Measurements from ENCODE around the gene APBA2. TPM values are rescaled to one million over a fixed set of nuclear protein-coding genes. Genes with fewer than 3 reads are reported as not detected.

The APBA2 gene
- total RNA-seq, 5 donors from 2014 or later (not counting 1 experiment from before 2014, with no cell fraction given) = 78.9 to 118 (median 94.9) TPM

- Mint-ChIP-seq H3K27ac (peak overlapping the region; percentile 94 to 95), H3K9me3 (no peaks in the 10 kb centered on the region), H3K4me3 (peak overlapping the region; percentile 60 to 78 (median 73)), H3K36me3 (peaks cover 13% of the 10 kb centered on the region), H3K4me1 (peaks cover 87 to 93% (median 91%) of the 10 kb centered on the region in 3 donors), H3K27me3 (no peaks in the 10 kb centered on the region)
- ChIA-PET CTCF (interaction anchor here in 1 of 2 donors (1.0 kb wide), 1 partner anchor 19 kb away, joined by 4 read pairs; no protein-coding TSS in a partner anchor), POLR2A (no interaction called here)
- Histone ChIP-seq H3K36me3 (ENCODE audit: control insufficient read depth in 2 of 2, extremely low read depth in 1 of 2, insufficient read depth in 1 of 2, low read length in 1 of 2) (peaks cover 3% of the 10 kb centered on the region in 2 donors), H3K27ac (ENCODE audit: low read length) (peak overlapping the region; percentile 67), H3K4me1 (ENCODE audit: control insufficient read depth in 1 of 2, extremely low read depth in 1 of 2, insufficient read depth in 2 of 2, low read length in 2 of 2) (peaks cover 51 to 92% of the 10 kb centered on the region in 2 experiments), H3K27me3 (replicated peaks in 1 of 2; ENCODE audit: control insufficient read depth in 2 of 2, extremely low read depth in 1 of 2, insufficient read depth in 2 of 2, low read length in 1 of 2) (no peaks in the 10 kb centered on the region), H3K4me3 (ENCODE audit: control insufficient read depth in 1 of 2, extremely low read depth in 1 of 2, low read length in 1 of 2) (peak overlapping the region in 1 of 2 donors; percentile 10), H3K9me3 (no peaks in the 10 kb centered on the region)
- no peak for DNase-seq
- no peak for ATAC-seq (replicated peaks in 1 of 4)
- 47% methylated on average over 7 of the region's 8 CpGs for WGBS (ENCODE audit: insufficient coverage)
Measured at GRCh38 chr15:28937271-28937670, 51.5 kb downstream of the APBA2 start.

DNA sequence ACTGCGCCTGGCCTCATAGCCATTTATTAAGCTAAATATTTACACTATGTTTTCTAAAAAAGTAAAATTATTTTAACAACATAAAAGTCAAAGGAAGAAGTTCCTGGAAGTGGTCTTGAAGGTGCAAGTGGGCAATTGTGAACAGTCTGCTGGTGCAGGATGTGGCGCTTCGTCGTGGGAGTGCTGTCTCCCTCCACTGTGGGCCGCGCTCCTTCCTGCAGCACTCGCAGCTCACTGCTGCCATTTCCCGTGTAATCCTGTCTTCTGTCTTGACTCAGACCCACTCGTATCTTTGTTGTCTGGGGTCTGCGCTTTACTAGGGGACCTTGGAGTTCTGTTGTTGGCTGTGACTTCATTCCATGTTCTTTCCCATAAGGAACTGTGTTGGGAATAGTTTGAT is 56.3 kb downstream of the APBA2 start:
- H3K4me1 ChIP-seq (ENCODE audit: control insufficient read depth in 1 of 2, extremely low read depth in 1 of 2, insufficient read depth in 2 of 2, low read length in 2 of 2) = peaks cover 43 to 97% of the 10 kb centered on the region in 2 experiments
- peaks cover 26% of the 10 kb centered on the region for H3K36me3 Mint-ChIP-seq

GRCh38 chr15:28942571-28942970 is 56.8 kb downstream of the APBA2 start:
- Histone ChIP-seq H3K27me3 (replicated peaks in 1 of 2; ENCODE audit: control insufficient read depth in 2 of 2, extremely low read depth in 1 of 2, insufficient read depth in 2 of 2, low read length in 1 of 2) (no peaks in the 10 kb centered on the region), H3K4me3 (ENCODE audit: control insufficient read depth in 1 of 2, extremely low read depth in 1 of 2, low read length in 1 of 2) (no peak overlapping the region), H3K9me3 (no peaks in the 10 kb centered on the region), H3K27ac (ENCODE audit: low read length) (no peak overlapping the region), H3K4me1 (ENCODE audit: control insufficient read depth in 1 of 2, extremely low read depth in 1 of 2, insufficient read depth in 2 of 2, low read length in 2 of 2) (peaks cover 44 to 97% of the 10 kb centered on the region in 2 experiments), H3K36me3 (ENCODE audit: control insufficient read depth in 2 of 2, extremely low read depth in 1 of 2, insufficient read depth in 1 of 2, low read length in 1 of 2) (peaks cover 0 to 11% of the 10 kb centered on the region in 2 donors)
- ATAC-seq (replicated peaks in 1 of 4) (no peak), DNase-seq (no peak)
- Mint-ChIP-seq H3K27ac (peak overlapping the region; percentile 67 to 80), H3K27me3 (no peaks in the 10 kb centered on the region), H3K4me1 (peaks cover 89 to 90% (median 89%) of the 10 kb centered on the region in 3 donors), H3K4me3 (peak overlapping the region in 1 of 3 donors; percentile 70), H3K36me3 (peaks cover 26% of the 10 kb centered on the region), H3K9me3 (no peaks in the 10 kb centered on the region)
- ChIA-PET POLR2A (no interaction called here), CTCF (interaction anchor here in 1 of 2 donors (0.6 kb wide), 1 partner anchor 1134 kb away, joined by 3 read pairs; no protein-coding TSS in a partner anchor)
- 79% methylated on average over 13 of the region's 15 CpGs for WGBS (ENCODE audit: insufficient coverage)

More for the DNA sequence above, 56.3 kb downstream of the APBA2 start:
- Mint-ChIP-seq H3K27ac (peak overlapping the region; percentile 67 to 77), H3K4me3 (peak overlapping the region in 1 of 3 donors; percentile 70), H3K27me3 (no peaks in the 10 kb centered on the region), H3K4me1 (peaks cover 88 to 90% (median 89%) of the 10 kb centered on the region in 3 donors), H3K9me3 (no peaks in the 10 kb centered on the region)
- no peaks in the 10 kb centered on the region for H3K9me3 ChIP-seq
- 8% methylated on average over 9 of the region's 10 CpGs for WGBS (ENCODE audit: insufficient coverage)
- H3K27ac ChIP-seq (ENCODE audit: low read length) = no peak overlapping the region
- POLR2A ChIA-PET = no interaction called here
- no peak overlapping the region for H3K4me3 ChIP-seq (ENCODE audit: control insufficient read depth in 1 of 2, extremely low read depth in 1 of 2, low read length in 1 of 2)
- ATAC-seq (replicated peaks in 1 of 4) (peak; percentile 80 to 88 (median 84)), DNase-seq (peak; percentile 23 to 76 (median 59))
- no peaks in the 10 kb centered on the region for H3K27me3 ChIP-seq (replicated peaks in 1 of 2; ENCODE audit: control insufficient read depth in 2 of 2, extremely low read depth in 1 of 2, insufficient read depth in 2 of 2, low read length in 1 of 2)
- H3K36me3 ChIP-seq (ENCODE audit: control insufficient read depth in 2 of 2, extremely low read depth in 1 of 2, insufficient read depth in 1 of 2, low read length in 1 of 2) = peaks cover 0 to 11% of the 10 kb centered on the region in 2 donors
- CTCF ChIA-PET = interaction anchor here (0.6 kb wide), 2 partner anchors 20 to 1135 kb away, joined by 3 read pairs; no protein-coding TSS in a partner anchor

GRCh38 chr15:28943146-28943545 is 57.4 kb downstream of the APBA2 start:
- Histone ChIP-seq H3K4me1 (ENCODE audit: control insufficient read depth in 1 of 2, extremely low read depth in 1 of 2, insufficient read depth in 2 of 2, low read length in 2 of 2) (peaks cover 47 to 98% of the 10 kb centered on the region in 2 experiments), H3K4me3 (ENCODE audit: control insufficient read depth in 1 of 2, extremely low read depth in 1 of 2, low read length in 1 of 2) (no peak overlapping the region), H3K9me3 (no peaks in the 10 kb centered on the region), H3K36me3 (ENCODE audit: control insufficient read depth in 2 of 2, extremely low read depth in 1 of 2, insufficient read depth in 1 of 2, low read length in 1 of 2) (peaks cover 0 to 11% of the 10 kb centered on the region in 2 donors), H3K27ac (ENCODE audit: low read length) (no peak overlapping the region), H3K27me3 (replicated peaks in 1 of 2; ENCODE audit: control insufficient read depth in 2 of 2, extremely low read depth in 1 of 2, insufficient read depth in 2 of 2, low read length in 1 of 2) (no peaks in the 10 kb centered on the region)
- CTCF ChIA-PET = no interaction called here
- Mint-ChIP-seq H3K4me1 (peaks cover 89 to 90% (median 89%) of the 10 kb centered on the region in 3 donors), H3K27ac (peak overlapping the region; percentile 18 to 80), H3K36me3 (peaks cover 26% of the 10 kb centered on the region), H3K9me3 (no peaks in the 10 kb centered on the region), H3K4me3 (peak overlapping the region in 2 of 3 donors; percentile 11 to 70), H3K27me3 (no peaks in the 10 kb centered on the region)
- POLR2A ChIA-PET = no interaction called here
- 97% methylated on average over 7 of the region's 8 CpGs for WGBS (ENCODE audit: insufficient coverage)
- no peak for ATAC-seq (replicated peaks in 1 of 4)
- no peak for DNase-seq

DNA sequence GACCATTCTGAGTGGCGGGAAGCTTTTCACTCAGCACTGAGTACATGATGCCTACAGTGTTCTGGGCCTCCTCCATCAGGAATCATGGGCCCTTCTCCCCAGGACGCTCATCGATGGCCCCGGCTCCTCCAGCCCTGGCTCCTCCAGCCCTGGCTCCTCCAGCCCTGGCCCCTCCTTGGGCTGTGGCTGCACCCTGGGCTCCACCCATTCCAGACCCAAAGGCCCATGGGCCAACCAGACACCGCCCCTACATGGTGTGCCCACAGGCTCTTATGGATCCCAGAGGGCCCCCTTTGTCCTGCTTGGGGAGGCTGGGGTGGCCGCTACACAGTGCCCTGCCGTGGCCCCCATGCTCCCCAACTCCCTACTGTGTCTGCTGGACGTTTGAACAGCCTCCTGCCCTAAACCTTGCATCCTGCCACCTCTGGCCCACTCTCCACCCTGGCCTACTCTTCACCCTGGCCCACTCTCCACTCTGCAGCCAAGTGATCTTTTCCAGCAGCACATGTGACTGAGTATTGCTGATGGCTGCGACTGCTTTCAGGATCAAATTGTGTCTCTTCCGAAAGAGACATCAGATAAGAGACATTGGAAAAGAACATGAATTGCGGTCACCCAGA is 57.9 kb downstream of the APBA2 start:
- WGBS (ENCODE audit: insufficient coverage) = 91% methylated on average over 11 of the region's 11 CpGs
- DNase-seq (no peak), ATAC-seq (replicated peaks in 1 of 4) (no peak)
- Histone ChIP-seq H3K9me3 (no peaks in the 10 kb centered on the region), H3K27me3 (replicated peaks in 1 of 2; ENCODE audit: control insufficient read depth in 2 of 2, extremely low read depth in 1 of 2, insufficient read depth in 2 of 2, low read length in 1 of 2) (no peaks in the 10 kb centered on the region), H3K4me1 (ENCODE audit: control insufficient read depth in 1 of 2, extremely low read depth in 1 of 2, insufficient read depth in 2 of 2, low read length in 2 of 2) (peaks cover 51 to 99% of the 10 kb centered on the region in 2 experiments), H3K36me3 (ENCODE audit: control insufficient read depth in 2 of 2, extremely low read depth in 1 of 2, insufficient read depth in 1 of 2, low read length in 1 of 2) (peaks cover 0 to 11% of the 10 kb centered on the region in 2 donors), H3K4me3 (ENCODE audit: control insufficient read depth in 1 of 2, extremely low read depth in 1 of 2, low read length in 1 of 2) (no peak overlapping the region), H3K27ac (ENCODE audit: low read length) (no peak overlapping the region)
- H3K36me3 Mint-ChIP-seq = peaks cover 26% of the 10 kb centered on the region
- peak overlapping the region in 1 of 3 donors; percentile 36 for H3K4me3 Mint-ChIP-seq
- no peaks in the 10 kb centered on the region for H3K27me3 Mint-ChIP-seq
- peaks cover 89 to 90% (median 90%) of the 10 kb centered on the region in 3 donors for H3K4me1 Mint-ChIP-seq
- peak overlapping the region in 1 of 2 donors; percentile 41 for H3K27ac Mint-ChIP-seq
- CTCF ChIA-PET = interaction anchor here (0.5 kb wide), 2 partner anchors 42 to 151 kb away, joined by 3 to 7 read pairs; no protein-coding TSS in a partner anchor
- POLR2A ChIA-PET = no interaction called here
- no peaks in the 10 kb centered on the region for H3K9me3 Mint-ChIP-seq

DNA sequence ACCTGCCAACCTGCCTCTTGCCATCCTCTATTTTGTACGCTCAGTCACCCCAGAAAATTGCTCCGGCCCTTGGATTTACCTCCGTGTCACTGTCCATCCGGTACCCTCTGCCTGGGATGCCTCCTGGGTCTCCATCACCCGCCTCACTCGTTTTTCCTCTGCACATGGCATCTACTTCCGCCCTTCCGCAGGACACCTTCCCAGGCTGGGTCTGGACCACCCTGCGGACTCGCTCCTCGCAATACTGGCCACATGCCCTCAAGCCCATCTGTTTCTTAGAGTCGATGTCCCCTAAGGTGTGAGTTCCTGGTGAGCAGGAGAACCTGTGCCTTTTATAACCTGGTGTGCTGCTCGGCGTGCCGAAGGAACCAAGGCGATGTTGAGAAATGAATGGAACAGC is 58.5 kb downstream of the APBA2 start:
- ChIA-PET CTCF (interaction anchor here in 1 of 2 donors (0.5 kb wide), 1 partner anchor 150 kb away, joined by 3 read pairs; no protein-coding TSS in a partner anchor), POLR2A (no interaction called here)
- peaks cover 89 to 90% (median 90%) of the 10 kb centered on the region in 3 donors for H3K4me1 Mint-ChIP-seq
- Histone ChIP-seq H3K4me1 (ENCODE audit: control insufficient read depth in 1 of 2, extremely low read depth in 1 of 2, insufficient read depth in 2 of 2, low read length in 2 of 2) (peaks cover 49 to 99% of the 10 kb centered on the region in 2 experiments), H3K9me3 (no peaks in the 10 kb centered on the region), H3K4me3 (ENCODE audit: control insufficient read depth in 1 of 2, extremely low read depth in 1 of 2, low read length in 1 of 2) (no peak overlapping the region), H3K27me3 (replicated peaks in 1 of 2; ENCODE audit: control insufficient read depth in 2 of 2, extremely low read depth in 1 of 2, insufficient read depth in 2 of 2, low read length in 1 of 2) (no peaks in the 10 kb centered on the region), H3K27ac (ENCODE audit: low read length) (no peak overlapping the region), H3K36me3 (ENCODE audit: control insufficient read depth in 2 of 2, extremely low read depth in 1 of 2, insufficient read depth in 1 of 2, low read length in 1 of 2) (peaks cover 0 to 11% of the 10 kb centered on the region in 2 donors)
- no peaks in the 10 kb centered on the region for H3K9me3 Mint-ChIP-seq
- H3K27me3 Mint-ChIP-seq = no peaks in the 10 kb centered on the region
- DNase-seq = no peak
- peak overlapping the region in 1 of 3 donors; percentile 36 for H3K4me3 Mint-ChIP-seq
- H3K27ac Mint-ChIP-seq = no peak overlapping the region
- H3K36me3 Mint-ChIP-seq = peaks cover 26% of the 10 kb centered on the region
- 96% methylated on average over 15 of the region's 16 CpGs for WGBS (ENCODE audit: insufficient coverage)
- ATAC-seq (replicated peaks in 1 of 4) = no peak
